HepG2 (cell line): ENCODE measurements around the gene NIPSNAP3A. TPM values are rescaled to one million over a fixed set of nuclear protein-coding genes. Genes with fewer than 3 reads are reported as not detected.

Experiments used
- ATAC-seq: fragments of 200-7000 bp; cut with Tn5 transposase; 3 replicates; pipeline ENCODE4 v1.9.1; 2020; ENCODE audit warnings: mild to moderate bottlenecking, moderate library complexity
- BruUV-seq: library from RNA; stranded (reverse); fragments of 400-500 nt; replicated peaks from 2 replicates; lab custom pipeline; 2021; lab: Mats Ljungman, UMichigan
- CTCF ChIA-PET: fragments of 300-600 bp; formaldehyde crosslinking; extraction: SDS; loops from one replicate; lab custom pipeline; 2021; ENCODE audit warnings: low total read pairs, inconsistent platforms, low intra/inter-chr PET ratio; lab: Yijun Ruan, JAX
- POLR2A ChIA-PET: fragments of 350-600 bp; sonication (Branson Sonifier 250); formaldehyde crosslinking; loops from one replicate; lab custom pipeline; 2020; ENCODE audit warnings: antibody characterized with exemption, inconsistent platforms; lab: Yijun Ruan, JAX
- DNase-seq: peaks from one replicate; pipeline ENCODE4 v3.0.0-alpha.2; 2015; ENCODE audit warnings: low spot score
- FAIRE-seq: peaks from 3 replicates; lab custom pipeline; 2011; peaks lifted over from hg19 to GRCh38; lab: Jason Lieb, UNC
- H2AFZ ChIP-seq: one replicate; pipeline ENCODE4 v1.6.1; 2011; ENCODE audit warnings: low read length, inconsistent platforms
- H3K27ac ChIP-seq: fragments of 300-600 bp; 3 replicates; pipeline ENCODE4 v1.8.0; 2011; ENCODE audit warnings: mixed run types, mild to moderate bottlenecking, mixed read lengths, low read length, inconsistent platforms; ENCODE audit not compliant: insufficient read depth; ENCODE audit errors: extremely low read length
- H3K27me3 ChIP-seq, 2 experiments: fragments of 200-600 bp in 1 of 2; 2 replicates in 1 of 2; 3 replicates in 1 of 2; pipeline versions ENCODE4 v1.6.0 to v1.8.0; 2011; ENCODE audit warnings: low read length in 2 of 2, mild to moderate bottlenecking in 2 of 2, moderate library complexity in 2 of 2, inconsistent platforms in 1 of 2; ENCODE audit not compliant: insufficient read depth in 2 of 2, control insufficient read depth in 1 of 2
- H3K36me3 ChIP-seq, 2 experiments: fragments of 200-600 bp in 1 of 2; replicated peaks in 1 of 2; 2 replicates in 1 of 2; 3 replicates in 1 of 2; pipeline versions ENCODE4 v1.5.1 to v1.8.0; 2011; ENCODE audit warnings: low read length in 2 of 2, inconsistent platforms in 1 of 2; ENCODE audit not compliant: insufficient read depth in 2 of 2, control insufficient read depth in 1 of 2
- H3K4me1 ChIP-seq: 2 replicates; pipeline ENCODE4 v1.5.1; 2012; ENCODE audit warnings: low read length, inconsistent platforms; ENCODE audit not compliant: insufficient read depth
- H3K4me2 ChIP-seq: 2 replicates; pipeline ENCODE4 v1.6.0; 2011; ENCODE audit warnings: low read depth, low read length, inconsistent platforms
- H3K4me3 ChIP-seq, 3 experiments: fragments of 200-600 bp in 1 of 3; sonication (generic), shearing (Covaris generic) in 1 of 3; replicated peaks in 1 of 3; 2 replicates each; pipeline ENCODE4 v1.5.1; 2011 to 2016; ENCODE audit warnings: low read length in 3 of 3, inconsistent platforms in 2 of 3, low read depth in 2 of 3, mild to moderate bottlenecking in 2 of 3, control low read depth in 1 of 3, mixed read lengths in 1 of 3; ENCODE audit not compliant: insufficient read depth in 1 of 3
- H3K79me2 ChIP-seq: one replicate; pipeline ENCODE4 v1.6.1; 2011; ENCODE audit warnings: low read length, inconsistent platforms; ENCODE audit not compliant: insufficient read depth
- H3K9ac ChIP-seq: 2 replicates; pipeline ENCODE4 v1.6.0; 2011; ENCODE audit warnings: mild to moderate bottlenecking, low read depth, low read length, inconsistent platforms; ENCODE audit not compliant: insufficient read depth
- H3K9me3 ChIP-seq: 2 replicates; pipeline ENCODE4 v1.5.1; 2012; ENCODE audit warnings: mild to moderate bottlenecking, low read length
- H4K20me1 ChIP-seq: 2 replicates; pipeline ENCODE4 v1.6.0; 2011; ENCODE audit warnings: inconsistent platforms, mild to moderate bottlenecking, low read length, moderate library complexity; ENCODE audit not compliant: insufficient read depth
- MTF2 ChIP-seq: sonication (generic); formaldehyde crosslinking; IDR thresholded peaks from 2 replicates; pipeline ENCODE4 v1.5.0; 2020; ENCODE audit warnings: missing genetic modification reagents, borderline replicate concordance
- MYNN ChIP-seq: sonication (generic); formaldehyde crosslinking; IDR thresholded peaks from 2 replicates; pipeline ENCODE4 v1.4.0; 2020; ENCODE audit warnings: mild to moderate bottlenecking, low read depth, missing genetic modification reagents
- PITX1 ChIP-seq: sonication (generic); formaldehyde crosslinking; IDR thresholded peaks from 2 replicates; pipeline ENCODE4 v1.5.1; 2020; ENCODE audit warnings: mild to moderate bottlenecking, missing genetic modification reagents
- POGZ ChIP-seq: sonication (generic); formaldehyde crosslinking; IDR thresholded peaks from 2 replicates; pipeline ENCODE4 v1.4.0; 2020; ENCODE audit warnings: mild to moderate bottlenecking, missing genetic modification reagents
- U2AF2 ChIP-seq: fragments of 200-400 bp; formaldehyde crosslinking; IDR thresholded peaks from 2 replicates; pipeline ENCODE4 v1.6.1; 2017; ENCODE audit warnings: low read depth, mild to moderate bottlenecking, low read length
- ZBTB42 ChIP-seq: sonication (generic); formaldehyde crosslinking; IDR thresholded peaks from 2 replicates; pipeline ENCODE4 v1.5.0; 2020; ENCODE audit warnings: mild to moderate bottlenecking, missing genetic modification reagents
- ZFP36L2 ChIP-seq: sonication (generic); formaldehyde crosslinking; IDR thresholded peaks from 2 replicates; pipeline ENCODE4 v1.4.0; 2020; ENCODE audit warnings: missing genetic modification reagents
- ZFP90 ChIP-seq: sonication (generic); formaldehyde crosslinking; IDR thresholded peaks from 2 replicates; pipeline ENCODE4 v1.8.0; 2022; ENCODE audit warnings: missing genetic modification reagents, mild to moderate bottlenecking, inconsistent platforms, borderline replicate concordance
- ZNF207 ChIP-seq: fragments of 450-650 bp; IDR thresholded peaks from 2 replicates; pipeline ENCODE4 v1.6.1; 2016; ENCODE audit warnings: antibody characterized with exemption, borderline replicate concordance
- ZNF644 ChIP-seq: IDR thresholded peaks from 2 replicates; pipeline ENCODE4 v1.6.1; 2016; ENCODE audit warnings: low read depth
- WGBS: methylation state at CpG from one replicate; pipeline ENCODE4 v1.1.6; 2017; ENCODE audit warnings: low lambda C conversion rate; 5-methylcytosine and 5-hydroxymethylcytosine counted together
- in situ Hi-C: cut with HindIII; loops from 2 replicates; pipeline ENCODE4 v1.10.0; 2017; ENCODE audit warnings: low pct_unique_long_range_greater_than_20kb; ENCODE audit not compliant: extremely low pct_ligation_motif_present
- intact Hi-C: fragments of 100-400 bp; cut with micrococcal nuclease; formaldehyde crosslinking; loops from one replicate; pipeline ENCODE4 v1.10.0; 2022; ENCODE audit not compliant: unreplicated experiment
- polyA plus RNA-seq, 8 experiments: library from polyadenylated mRNA; depleted of rRNA in 3 of 8; stranded (reverse) in 7 of 8; unstranded in 1 of 8; fragments of >200 nt; fragmentation: Illumina TruSeq in 4 of 8; extraction: Trizol in 4 of 8; gene quantifications; 2 replicates each; pipeline versions ENCODE4 v1.2.1 to v1.2.3, GENCODE V29; 2011 to 2016; ENCODE audit warnings: low read depth in 4 of 8, missing spikeins in 1 of 8, mixed read lengths in 1 of 8; ENCODE audit not compliant: insufficient read depth in 1 of 8
- total RNA-seq, 5 experiments: library from RNA; depleted of rRNA; stranded (reverse); fragments of >200 nt; fragmentation: Illumina TruSeq; extraction: Trizol; gene quantifications; 2 replicates each; pipeline ENCODE4 v1.2.3, GENCODE V29; 2016; ENCODE audit warnings: low read depth in 1 of 5
- TF ChIP-seq, protein P1 (sequence below): fragments of 450-650 bp; IDR thresholded peaks from 2 replicates; pipeline ENCODE4 v1.6.1; 2016
- TF ChIP-seq, protein P2 (sequence below): sonication (generic); formaldehyde crosslinking; conservative IDR thresholded peaks from 2 replicates; pipeline ENCODE4 v1.8.0; 2022; ENCODE audit warnings: low read depth, missing genetic modification reagents
- TF ChIP-seq, protein P3 (sequence below): sonication (generic); formaldehyde crosslinking; conservative IDR thresholded peaks from 2 replicates; pipeline ENCODE4 v1.4.0; 2020; ENCODE audit warnings: mild to moderate bottlenecking, missing genetic modification reagents, moderate library complexity

NIPSNAP3A gene
- total and polyA plus RNA-seq, 2 of the 13 experiments (the other 11 are each of a cell fraction or from before 2014, with no cell fraction given) = 13.7 to 14.6 TPM

DNA sequence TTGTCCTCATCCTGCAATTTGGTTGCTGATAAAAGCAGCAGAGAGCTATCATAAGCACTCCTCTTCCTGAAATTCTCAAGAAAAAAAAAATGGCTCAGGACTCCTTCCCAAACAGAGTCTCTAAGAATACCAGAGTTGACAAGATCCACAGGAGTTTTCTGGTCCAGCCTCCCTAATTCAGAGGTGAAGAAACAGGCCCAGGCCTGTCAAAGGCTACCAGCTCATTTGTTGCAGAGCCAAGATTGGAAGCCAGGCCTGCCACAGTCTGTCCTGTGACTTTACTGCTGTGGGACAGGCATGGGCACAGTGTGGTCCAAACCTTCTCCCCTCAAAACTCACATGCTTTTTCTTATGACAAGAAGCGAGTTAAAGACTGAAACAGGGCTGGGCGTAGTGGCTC lies 58.0 kb downstream of the NIPSNAP3A start:
- no TSS peak for BruUV-seq
- ChIA-PET POLR2A (no interaction called here), CTCF (no interaction called here)
- WGBS = no CpG with 5 or more reads among the region's 2 CpGs
- Histone ChIP-seq H3K36me3 (peaks cover 54 to 92% of the 10 kb centered on the region in 2 experiments), H3K27me3 (no peaks in the 10 kb centered on the region), H3K4me1 (no peaks in the 10 kb centered on the region), H3K4me3 (no peak overlapping the region), H4K20me1 (no peaks in the 10 kb centered on the region), H2AFZ (no peak overlapping the region), H3K9me3 (no peaks in the 10 kb centered on the region), H3K27ac (no peak overlapping the region), H3K9ac (no peak overlapping the region), H3K79me2 (no peaks in the 10 kb centered on the region), H3K4me2 (no peak overlapping the region)
- no peak for DNase-seq
- TF ChIP-seq, protein P1, sequence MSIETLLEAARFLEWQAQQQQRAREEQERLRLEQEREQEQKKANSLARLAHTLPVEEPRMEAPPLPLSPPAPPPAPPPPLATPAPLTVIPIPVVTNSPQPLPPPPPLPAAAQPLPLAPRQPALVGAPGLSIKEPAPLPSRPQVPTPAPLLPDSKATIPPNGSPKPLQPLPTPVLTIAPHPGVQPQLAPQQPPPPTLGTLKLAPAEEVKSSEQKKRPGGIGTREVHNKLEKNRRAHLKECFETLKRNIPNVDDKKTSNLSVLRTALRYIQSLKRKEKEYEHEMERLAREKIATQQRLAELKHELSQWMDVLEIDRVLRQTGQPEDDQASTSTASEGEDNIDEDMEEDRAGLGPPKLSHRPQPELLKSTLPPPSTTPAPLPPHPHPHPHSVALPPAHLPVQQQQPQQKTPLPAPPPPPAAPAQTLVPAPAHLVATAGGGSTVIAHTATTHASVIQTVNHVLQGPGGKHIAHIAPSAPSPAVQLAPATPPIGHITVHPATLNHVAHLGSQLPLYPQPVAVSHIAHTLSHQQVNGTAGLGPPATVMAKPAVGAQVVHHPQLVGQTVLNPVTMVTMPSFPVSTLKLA = no peak
- TF ChIP-seq ZFP90 (CRISPR knock-in tag) (no peak), ZFP36L2 (CRISPR knock-in tag) (no peak), ZNF644 (no peak), U2AF2 (no peak), PITX1 (CRISPR knock-in tag) (no peak), MYNN (CRISPR knock-in tag) (no peak), ZBTB42 (no peak), MTF2 (CRISPR knock-in tag) (no peak), ZNF207 (no peak), POGZ (no peak)
- TF ChIP-seq, protein P2, sequence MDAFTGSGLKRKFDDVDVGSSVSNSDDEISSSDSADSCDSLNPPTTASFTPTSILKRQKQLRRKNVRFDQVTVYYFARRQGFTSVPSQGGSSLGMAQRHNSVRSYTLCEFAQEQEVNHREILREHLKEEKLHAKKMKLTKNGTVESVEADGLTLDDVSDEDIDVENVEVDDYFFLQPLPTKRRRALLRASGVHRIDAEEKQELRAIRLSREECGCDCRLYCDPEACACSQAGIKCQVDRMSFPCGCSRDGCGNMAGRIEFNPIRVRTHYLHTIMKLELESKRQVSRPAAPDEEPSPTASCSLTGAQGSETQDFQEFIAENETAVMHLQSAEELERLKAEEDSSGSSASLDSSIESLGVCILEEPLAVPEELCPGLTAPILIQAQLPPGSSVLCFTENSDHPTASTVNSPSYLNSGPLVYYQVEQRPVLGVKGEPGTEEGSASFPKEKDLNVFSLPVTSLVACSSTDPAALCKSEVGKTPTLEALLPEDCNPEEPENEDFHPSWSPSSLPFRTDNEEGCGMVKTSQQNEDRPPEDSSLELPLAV (CRISPR knock-in tag) = no peak
- TF ChIP-seq, protein P3, sequence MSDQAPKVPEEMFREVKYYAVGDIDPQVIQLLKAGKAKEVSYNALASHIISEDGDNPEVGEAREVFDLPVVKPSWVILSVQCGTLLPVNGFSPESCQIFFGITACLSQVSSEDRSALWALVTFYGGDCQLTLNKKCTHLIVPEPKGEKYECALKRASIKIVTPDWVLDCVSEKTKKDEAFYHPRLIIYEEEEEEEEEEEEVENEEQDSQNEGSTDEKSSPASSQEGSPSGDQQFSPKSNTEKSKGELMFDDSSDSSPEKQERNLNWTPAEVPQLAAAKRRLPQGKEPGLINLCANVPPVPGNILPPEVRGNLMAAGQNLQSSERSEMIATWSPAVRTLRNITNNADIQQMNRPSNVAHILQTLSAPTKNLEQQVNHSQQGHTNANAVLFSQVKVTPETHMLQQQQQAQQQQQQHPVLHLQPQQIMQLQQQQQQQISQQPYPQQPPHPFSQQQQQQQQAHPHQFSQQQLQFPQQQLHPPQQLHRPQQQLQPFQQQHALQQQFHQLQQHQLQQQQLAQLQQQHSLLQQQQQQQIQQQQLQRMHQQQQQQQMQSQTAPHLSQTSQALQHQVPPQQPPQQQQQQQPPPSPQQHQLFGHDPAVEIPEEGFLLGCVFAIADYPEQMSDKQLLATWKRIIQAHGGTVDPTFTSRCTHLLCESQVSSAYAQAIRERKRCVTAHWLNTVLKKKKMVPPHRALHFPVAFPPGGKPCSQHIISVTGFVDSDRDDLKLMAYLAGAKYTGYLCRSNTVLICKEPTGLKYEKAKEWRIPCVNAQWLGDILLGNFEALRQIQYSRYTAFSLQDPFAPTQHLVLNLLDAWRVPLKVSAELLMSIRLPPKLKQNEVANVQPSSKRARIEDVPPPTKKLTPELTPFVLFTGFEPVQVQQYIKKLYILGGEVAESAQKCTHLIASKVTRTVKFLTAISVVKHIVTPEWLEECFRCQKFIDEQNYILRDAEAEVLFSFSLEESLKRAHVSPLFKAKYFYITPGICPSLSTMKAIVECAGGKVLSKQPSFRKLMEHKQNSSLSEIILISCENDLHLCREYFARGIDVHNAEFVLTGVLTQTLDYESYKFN = no peak
- FAIRE-seq = no peak
- in situ Hi-C loops = no loop called here
- intact Hi-C loops = no loop called here
- no peak for ATAC-seq
